H1 (cell line): ENCODE data around the gene EPN2. TPM values are rescaled to one million over a fixed set of nuclear protein-coding genes. Genes with fewer than 3 reads are reported as not detected.
"Not testable (repeated sequence)": the region's sequence is repeated elsewhere in the genome, so short reads cannot be mapped to it uniquely, and the experiment has no call there.

Experiments
- CTCF ChIA-PET: fragments of 300-600 bp; sonication (Branson Sonifier 250); formaldehyde crosslinking; loops from one replicate; lab custom pipeline; 2021; ENCODE audit not compliant: partially characterized antibody; lab: Charles Lee
- POLR2A ChIA-PET: fragments of 300-600 bp; sonication (Branson Sonifier 250); formaldehyde crosslinking; loops from one replicate; lab custom pipeline; 2021; ENCODE audit warnings: inconsistent platforms; ENCODE audit not compliant: partially characterized antibody; lab: Charles Lee
- DNase-seq, 2 experiments: peaks; one replicate each; pipeline versions ENCODE4 v3.0.0 to v3.0.0-alpha.2; 2010 to 2022; ENCODE audit warnings: low spot score in 2 of 2, low read depth in 1 of 2, mixed read lengths in 1 of 2
- FAIRE-seq: peaks from 2 replicates; lab custom pipeline; 2011; peaks lifted over from hg19 to GRCh38; lab: Jason Lieb, UNC
- H2AFZ ChIP-seq: 2 replicates; pipeline ENCODE4 v1.8.1; 2012; ENCODE audit warnings: low read length, inconsistent platforms
- H2AK5ac ChIP-seq: 2 replicates; pipeline ENCODE4 v1.6.1; 2013; ENCODE audit warnings: low read depth, low read length
- H2BK120ac ChIP-seq: replicated peaks from 2 replicates; pipeline ENCODE3; 2013; ENCODE audit warnings: low read depth, low read length, inconsistent platforms
- H2BK12ac ChIP-seq: 2 replicates; pipeline ENCODE4 v1.6.1; 2013; ENCODE audit warnings: low read depth, low read length
- H2BK15ac ChIP-seq: 2 replicates; pipeline ENCODE4 v1.6.1; 2013; ENCODE audit warnings: low read length
- H2BK20ac ChIP-seq: 2 replicates; pipeline ENCODE4 v1.6.1; 2013; ENCODE audit warnings: low read length
- H2BK5ac ChIP-seq: 2 replicates; pipeline ENCODE4 v1.6.1; 2013; ENCODE audit warnings: low read depth, low read length
- H3K14ac ChIP-seq: 2 replicates; pipeline ENCODE4 v1.6.1; 2013; ENCODE audit warnings: inconsistent platforms; ENCODE audit not compliant: insufficient read length
- H3K18ac ChIP-seq: 2 replicates; pipeline ENCODE4 v1.6.1; 2013; ENCODE audit warnings: low read length; ENCODE audit errors: extremely low read depth
- H3K23ac ChIP-seq: 2 replicates; pipeline ENCODE4 v1.6.1; 2013; ENCODE audit warnings: inconsistent platforms; ENCODE audit not compliant: insufficient read length
- H3K23me2 ChIP-seq: 2 replicates; pipeline ENCODE4 v1.6.1; 2013; ENCODE audit warnings: low read depth, low read length
- H3K27ac ChIP-seq: 2 replicates; pipeline ENCODE4 v1.6.1; 2011; ENCODE audit warnings: low read depth, low read length, inconsistent platforms
- H3K27me3 ChIP-seq, 4 experiments: replicated peaks in 1 of 4; 1 replicate in 1 of 4; 2 replicates in 3 of 4; pipeline versions ENCODE4 v1.6.1 to v1.8.1; 2011 to 2013; ENCODE audit warnings: low read length in 3 of 4, mild to moderate bottlenecking in 3 of 4, inconsistent platforms in 2 of 4, mixed read lengths in 2 of 4, moderate library complexity in 1 of 4; ENCODE audit not compliant: control insufficient read depth in 3 of 4, insufficient read depth in 3 of 4; ENCODE audit errors: extremely low read depth in 1 of 4
- H3K36me3 ChIP-seq, 4 experiments: 2 replicates each; pipeline versions ENCODE4 v1.6.1 to v1.8.1; 2011 to 2013; ENCODE audit warnings: mild to moderate bottlenecking in 4 of 4, low read length in 3 of 4, moderate library complexity in 2 of 4, control low read depth in 1 of 4, inconsistent platforms in 1 of 4; ENCODE audit not compliant: insufficient read depth in 4 of 4, control insufficient read depth in 2 of 4
- H3K4ac ChIP-seq: replicated peaks from 2 replicates; pipeline ENCODE3; 2013; ENCODE audit warnings: low read length, low read depth, mixed read lengths, inconsistent platforms; ENCODE audit not compliant: insufficient read length
- H3K4me1 ChIP-seq, 4 experiments: replicated peaks in 1 of 4; 1 replicate in 1 of 4; 2 replicates in 3 of 4; pipeline versions ENCODE4 v1.6.1 to v1.8.1; 2011 to 2013; ENCODE audit warnings: low read length in 3 of 4, inconsistent platforms in 2 of 4, mixed read lengths in 1 of 4; ENCODE audit not compliant: insufficient read depth in 4 of 4, control insufficient read depth in 3 of 4
- H3K4me2 ChIP-seq, 2 experiments: 2 replicates each; pipeline versions ENCODE4 v1.6.1 to v1.8.1; 2011 to 2013; ENCODE audit warnings: low read depth in 2 of 2, low read length in 2 of 2, control low read depth in 1 of 2, inconsistent platforms in 1 of 2, mild to moderate bottlenecking in 1 of 2; ENCODE audit not compliant: insufficient read depth in 1 of 2
- H3K4me3 ChIP-seq, 4 experiments: fragments of 200-600, 300-600 bp in 1 of 4; sonication (generic), shearing (Covaris generic), sonication (Bioruptor Twin) in 1 of 4; 2 replicates each; pipeline versions ENCODE4 v1.5.1 to v1.8.1; 2011 to 2016; ENCODE audit warnings: low read length in 4 of 4, low read depth in 3 of 4, control low read depth in 2 of 4, inconsistent platforms in 2 of 4, mild to moderate bottlenecking in 2 of 4, mixed read lengths in 1 of 4, moderate library complexity in 1 of 4; ENCODE audit not compliant: insufficient read depth in 2 of 4; ENCODE audit errors: extremely low read depth in 1 of 4
- H3K56ac ChIP-seq: replicated peaks from 2 replicates; pipeline ENCODE3; 2013; ENCODE audit warnings: low read depth, mild to moderate bottlenecking, mixed read lengths, low read length, inconsistent platforms; ENCODE audit not compliant: insufficient read length
- H3K79me1 ChIP-seq: 2 replicates; pipeline ENCODE4 v1.6.1; 2013; ENCODE audit warnings: low read depth, low read length, control low read depth
- H3K79me2 ChIP-seq, 2 experiments: 2 replicates each; pipeline versions ENCODE4 v1.6.1 to v1.8.1; 2012 to 2013; ENCODE audit warnings: low read length in 2 of 2, mild to moderate bottlenecking in 2 of 2, inconsistent platforms in 1 of 2; ENCODE audit not compliant: insufficient read depth in 2 of 2, control insufficient read depth in 1 of 2
- H3K9ac ChIP-seq, 4 experiments: replicated peaks in 1 of 4; 1 replicate in 1 of 4; 2 replicates in 3 of 4; pipeline versions ENCODE4 v1.6.1 to v1.8.1; 2011 to 2013; ENCODE audit warnings: low read depth in 3 of 4, low read length in 3 of 4, control low read depth in 2 of 4, mild to moderate bottlenecking in 2 of 4, moderate library complexity in 2 of 4, inconsistent platforms in 1 of 4; ENCODE audit errors: extremely low read depth in 1 of 4
- H3K9me3 ChIP-seq, 2 experiments: 2 replicates each; pipeline versions ENCODE4 v1.6.1 to v1.8.1; 2012 to 2013; ENCODE audit warnings: mild to moderate bottlenecking in 2 of 2, moderate library complexity in 2 of 2, control low read depth in 1 of 2, inconsistent platforms in 1 of 2, low read depth in 1 of 2, low read length in 1 of 2, mixed read lengths in 1 of 2; ENCODE audit not compliant: insufficient read depth in 2 of 2
- H4K20me1 ChIP-seq, 2 experiments: replicated peaks in 1 of 2; 2 replicates each; pipeline versions ENCODE3 to v1.8.1; 2011 to 2013; ENCODE audit warnings: inconsistent platforms in 2 of 2, low read length in 2 of 2, mild to moderate bottlenecking in 1 of 2; ENCODE audit not compliant: insufficient read depth in 2 of 2, control insufficient read depth in 1 of 2
- H4K5ac ChIP-seq: 2 replicates; pipeline ENCODE4 v1.6.1; 2013; ENCODE audit warnings: low read length, low read depth, mixed read lengths, inconsistent platforms; ENCODE audit not compliant: insufficient read length
- H4K8ac ChIP-seq: 2 replicates; pipeline ENCODE4 v1.8.0; 2013; ENCODE audit warnings: mild to moderate bottlenecking, moderate library complexity, low read length, inconsistent platforms; ENCODE audit not compliant: insufficient read depth; ENCODE audit errors: extremely low read depth
- H4K91ac ChIP-seq: replicated peaks from 2 replicates; pipeline ENCODE3; 2013; ENCODE audit warnings: low read length, mixed read lengths, inconsistent platforms; ENCODE audit not compliant: insufficient read length
- WGBS, 2 experiments: shearing (Covaris generic) in 1 of 2; methylation state at CpG; one replicate each; pipeline versions ENCODE4 v1.1.6 to v1.1.7; 2013 to 2015; ENCODE audit warnings: low lambda C conversion rate in 2 of 2, mixed read lengths in 2 of 2, inconsistent platforms in 1 of 2, low coverage in 1 of 2, missing lambda C conversion rate in 1 of 2; ENCODE audit not compliant: insufficient replicate concordance in 2 of 2, insufficient coverage in 1 of 2, insufficient read length in 1 of 2; ENCODE audit errors: extremely low coverage in 1 of 2, missing lambda C conversion rate in 1 of 2; 5-methylcytosine and 5-hydroxymethylcytosine counted together
- polyA plus RNA-seq, 7 experiments: library from polyadenylated mRNA; depleted of rRNA in 3 of 7; stranded (reverse) in 5 of 7; unstranded in 2 of 7; fragments of >200 nt in 5 of 7; fragments of 200-250 nt in 2 of 7; gene quantifications; 1 replicate in 5 of 7; 2 replicates in 1 of 7; 4 replicates in 1 of 7; pipeline versions ENCODE4 v1.2.1 to v1.2.3, GENCODE V29; 2011 to 2013; ENCODE audit warnings: missing spikeins in 2 of 7, mixed read lengths in 2 of 7
- total RNA-seq: library from RNA; stranded (reverse); fragmentation: NEBNext Ultra II Directional; extraction: Animal tissue kit (Norgen Biotek cat#: 25700); gene quantifications from 2 replicates; pipeline ENCODE4 v1.2.1, GENCODE V29; 2021

EPN2 gene
- total and polyA plus RNA-seq, 2 of the 8 experiments (the other 6 are each of a cell fraction or from before 2014, with no cell fraction given): 28.7 to 55.8 TPM

DNA sequence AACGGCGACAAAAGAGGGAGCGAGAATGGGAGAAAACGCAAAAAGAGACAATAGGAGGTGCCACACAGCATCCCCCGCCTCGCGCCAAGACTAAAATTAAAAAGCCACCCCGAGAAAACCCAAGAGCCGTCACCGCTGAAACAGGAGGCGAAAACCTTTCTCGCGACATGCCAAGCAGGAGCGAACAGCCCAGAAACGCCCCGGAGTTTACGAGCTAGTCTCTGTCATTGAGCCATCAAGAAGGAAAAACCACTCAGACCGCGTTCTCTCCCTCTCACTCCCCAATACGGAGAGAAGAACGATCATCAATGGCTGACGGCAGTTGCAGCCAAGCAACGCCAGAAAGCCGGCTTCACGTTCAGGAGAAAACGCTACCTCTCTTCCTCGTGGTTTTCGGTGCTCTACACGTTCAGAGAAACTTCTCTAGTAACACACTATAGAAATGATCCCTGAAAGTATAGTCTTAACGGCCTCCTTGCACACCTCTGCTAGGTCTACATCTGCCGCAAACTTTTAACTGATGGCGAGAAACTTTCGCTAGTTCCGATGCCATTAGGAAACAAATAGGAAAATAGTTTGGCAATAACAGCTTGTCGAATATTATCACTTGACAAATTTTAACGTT is 47.3 kb upstream of the EPN2 start:
- H3K36me3 ChIP-seq, H3K9ac ChIP-seq, H2BK120ac ChIP-seq, CTCF ChIA-PET, H2BK20ac ChIP-seq, H3K27ac ChIP-seq, H2BK12ac ChIP-seq, H2BK15ac ChIP-seq, H3K14ac ChIP-seq, H3K23ac ChIP-seq, H3K9me3 ChIP-seq, H3K4me2 ChIP-seq, H3K4ac ChIP-seq, H3K56ac ChIP-seq, H3K4me3 ChIP-seq, H2AFZ ChIP-seq, H4K8ac ChIP-seq, H4K20me1 ChIP-seq, H3K27me3 ChIP-seq, H4K5ac ChIP-seq, H4K91ac ChIP-seq, H2BK5ac ChIP-seq, H3K4me1 ChIP-seq, FAIRE-seq, H3K79me1 ChIP-seq, H3K23me2 ChIP-seq, H3K18ac ChIP-seq, DNase-seq, H2AK5ac ChIP-seq, POLR2A ChIA-PET, H3K79me2 ChIP-seq: not testable (repeated sequence)
- no CpG with 5 or more reads among the region's 36 CpGs for WGBS, 2 experiments
